G401.6 (cell line): ENCODE data around the gene ULK3.

Source experiments
- FAIRE-seq: peaks from 2 replicates; lab custom pipeline; 2012; peaks lifted over from hg19 to GRCh38; lab: Jason Lieb, UNC

The ULK3 gene

GRCh38 chr15:74821091-74821789, 21.7 kb downstream of the ULK3 start:
- FAIRE-seq: no peak

- FAIRE-seq: no peak
Measured at GRCh38 chr15:74820056-74820455, 22.9 kb downstream of the ULK3 start.

GRCh38 chr15:74817370-74817737, 25.6 kb downstream of the ULK3 start:
- no peak for FAIRE-seq

GRCh38 chr15:74816624-74817369, 26.2 kb downstream of the ULK3 start:
- no peak for FAIRE-seq

GRCh38 chr15:74815961-74816360, 27.0 kb downstream of the ULK3 start:
- FAIRE-seq: no peak

- no peak for FAIRE-seq
Measured at GRCh38 chr15:74815121-74815934, 27.6 kb downstream of the ULK3 start.

- no peak for FAIRE-seq
Measured at GRCh38 chr15:74812533-74812932, 30.4 kb downstream of the ULK3 start, which contains the start of gene LMAN1L. LMAN1L (plus strand) TSS chr15:74812835; CDS start chr15:74812855, 20 bp downstream.

- FAIRE-seq: peak; percentile 56
Measured at GRCh38 chr15:74809956-74810355, 33.0 kb downstream of the ULK3 start.

GRCh38 chr15:74809242-74809641, 33.7 kb downstream of the ULK3 start:
- no peak for FAIRE-seq

GRCh38 chr15:74808840-74809229, 34.1 kb downstream of the ULK3 start:
- no peak for FAIRE-seq

GRCh38 chr15:74808078-74808839, 34.7 kb downstream of the ULK3 start:
- FAIRE-seq: no peak

GRCh38 chr15:74807282-74807681, 35.7 kb downstream of the ULK3 start:
- FAIRE-seq: no peak

GRCh38 chr15:74804935-74805334, 38.0 kb downstream of the ULK3 start:
- no peak for FAIRE-seq

GRCh38 chr15:74802862-74803447, 40.0 kb downstream of the ULK3 start:
- no peak for FAIRE-seq

GRCh38 chr15:74802290-74802689, 40.7 kb downstream of the ULK3 start:
- FAIRE-seq: no peak

- no peak for FAIRE-seq
Measured at GRCh38 chr15:74801311-74801997, 41.5 kb downstream of the ULK3 start.

- no peak for FAIRE-seq
Measured at GRCh38 chr15:74800559-74801094, 42.3 kb downstream of the ULK3 start.

- no peak for FAIRE-seq
Measured at GRCh38 chr15:74799856-74800558, 42.9 kb downstream of the ULK3 start.

- no peak for FAIRE-seq
Measured at GRCh38 chr15:74799255-74799855, 43.6 kb downstream of the ULK3 start.
